Measurements from ENCODE around the gene ELF5. TPM values are rescaled to one million over a fixed set of nuclear protein-coding genes. Genes with fewer than 3 reads are reported as not detected.

ELF5 gene
- total RNA-seq, 1 donor = not detected

DNA sequence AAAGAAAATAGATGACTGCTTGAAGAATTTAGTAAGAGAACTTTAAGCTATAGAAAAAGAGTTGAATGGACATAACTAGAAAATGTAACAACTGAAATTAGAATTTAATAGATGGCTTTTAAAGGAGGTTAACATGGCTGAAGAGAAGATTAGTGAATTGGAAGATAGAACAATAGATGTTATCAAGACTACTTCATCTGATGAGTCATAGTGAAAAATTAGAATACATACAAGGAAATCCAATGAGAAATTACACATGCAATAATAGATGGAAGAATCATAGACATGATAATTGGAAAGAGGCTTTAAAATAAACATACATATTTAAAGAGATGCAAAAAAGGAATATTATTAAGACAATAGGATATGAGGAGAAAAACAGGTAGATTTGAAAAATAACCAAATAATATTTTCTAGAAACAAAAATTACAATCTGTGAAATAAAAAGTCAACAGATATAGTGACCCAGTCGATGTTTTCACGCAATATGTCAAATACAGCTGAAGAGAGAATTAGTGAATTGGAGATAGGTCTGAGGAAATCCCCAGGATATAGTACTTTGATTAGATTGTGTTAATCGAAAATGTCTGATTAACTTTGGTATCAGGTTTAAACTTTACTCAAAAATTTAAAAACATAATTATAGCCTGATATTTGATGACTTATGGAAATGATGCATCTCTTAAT is 46.6 kb downstream of the ELF5 start:
- Histone ChIP-seq H2AFZ (ENCODE audit: low read length) (no peak overlapping the region), H3K9me3 (ENCODE audit: low read depth, low read length) (peaks cover 5% of the 10 kb centered on the region), H3K36me3 (ENCODE audit: insufficient read depth, low read length) (peaks cover 83% of the 10 kb centered on the region), H3K4me3 (ENCODE audit: insufficient read depth, low read length) (no peak overlapping the region), H3K4me1 (ENCODE audit: insufficient read depth, low read length) (no peaks in the 10 kb centered on the region), H4K20me1 (ENCODE audit: insufficient read depth, low read length) (peaks cover 4% of the 10 kb centered on the region), H3K27me3 (ENCODE audit: insufficient read depth, low read length) (no peaks in the 10 kb centered on the region), H3K79me2 (ENCODE audit: insufficient read depth, low read length) (no peaks in the 10 kb centered on the region), H3K27ac (ENCODE audit: low read depth, low read length) (no peak overlapping the region), H3K4me2 (ENCODE audit: insufficient read depth, low read length) (no peak overlapping the region)
- no peak for DNase-seq (ENCODE audit: insufficient read length, low spot score, missing footprints)
- TF ChIP-seq, protein P1, sequence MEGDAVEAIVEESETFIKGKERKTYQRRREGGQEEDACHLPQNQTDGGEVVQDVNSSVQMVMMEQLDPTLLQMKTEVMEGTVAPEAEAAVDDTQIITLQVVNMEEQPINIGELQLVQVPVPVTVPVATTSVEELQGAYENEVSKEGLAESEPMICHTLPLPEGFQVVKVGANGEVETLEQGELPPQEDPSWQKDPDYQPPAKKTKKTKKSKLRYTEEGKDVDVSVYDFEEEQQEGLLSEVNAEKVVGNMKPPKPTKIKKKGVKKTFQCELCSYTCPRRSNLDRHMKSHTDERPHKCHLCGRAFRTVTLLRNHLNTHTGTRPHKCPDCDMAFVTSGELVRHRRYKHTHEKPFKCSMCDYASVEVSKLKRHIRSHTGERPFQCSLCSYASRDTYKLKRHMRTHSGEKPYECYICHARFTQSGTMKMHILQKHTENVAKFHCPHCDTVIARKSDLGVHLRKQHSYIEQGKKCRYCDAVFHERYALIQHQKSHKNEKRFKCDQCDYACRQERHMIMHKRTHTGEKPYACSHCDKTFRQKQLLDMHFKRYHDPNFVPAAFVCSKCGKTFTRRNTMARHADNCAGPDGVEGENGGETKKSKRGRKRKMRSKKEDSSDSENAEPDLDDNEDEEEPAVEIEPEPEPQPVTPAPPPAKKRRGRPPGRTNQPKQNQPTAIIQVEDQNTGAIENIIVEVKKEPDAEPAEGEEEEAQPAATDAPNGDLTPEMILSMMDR (IDR thresholded peaks at IDR 0.05; ENCODE audit: extremely low read depth, low read depth, low read length) = no peak

DNA sequence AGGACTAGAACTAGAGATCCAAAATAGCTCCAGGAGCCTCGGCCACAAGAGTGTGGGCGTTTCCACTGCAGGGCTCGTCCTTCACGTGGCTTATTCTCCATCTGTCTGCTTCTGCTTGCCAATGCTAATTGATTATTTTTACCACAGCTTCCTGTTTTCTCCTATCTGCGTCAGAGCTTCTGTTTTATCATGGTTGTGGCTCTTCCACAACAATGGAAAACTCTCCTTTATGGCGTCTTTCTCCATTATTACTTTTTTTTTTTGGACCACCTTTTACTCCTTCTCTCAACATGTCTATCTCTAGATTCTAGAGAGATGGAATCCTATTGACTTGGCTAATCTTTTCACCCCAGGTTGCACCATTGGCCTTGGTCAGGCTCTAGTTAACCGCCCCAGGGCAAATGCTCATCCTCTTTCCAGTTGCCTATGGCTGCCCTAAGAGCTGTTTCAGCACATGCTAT is 49.0 kb downstream of the ELF5 start:
- no peak overlapping the region for H2AFZ ChIP-seq (ENCODE audit: low read length)
- H3K27me3 ChIP-seq (ENCODE audit: insufficient read depth, low read length) = no peaks in the 10 kb centered on the region
- H3K4me2 ChIP-seq (ENCODE audit: insufficient read depth, low read length) = no peak overlapping the region
- peaks cover 75% of the 10 kb centered on the region for H3K36me3 ChIP-seq (ENCODE audit: insufficient read depth, low read length)
- H3K4me1 ChIP-seq (ENCODE audit: insufficient read depth, low read length) = no peaks in the 10 kb centered on the region
- no peak for DNase-seq (ENCODE audit: insufficient read length, low spot score, missing footprints)
- H3K79me2 ChIP-seq (ENCODE audit: insufficient read depth, low read length) = no peaks in the 10 kb centered on the region
- no peak overlapping the region for H3K27ac ChIP-seq (ENCODE audit: low read depth, low read length)
- peaks cover 5% of the 10 kb centered on the region for H3K9me3 ChIP-seq (ENCODE audit: low read depth, low read length)
- H3K4me3 ChIP-seq (ENCODE audit: insufficient read depth, low read length) = no peak overlapping the region
- peaks cover 7% of the 10 kb centered on the region for H4K20me1 ChIP-seq (ENCODE audit: insufficient read depth, low read length)
- TF ChIP-seq, protein P1 (IDR thresholded peaks at IDR 0.05; ENCODE audit: extremely low read depth, low read depth, low read length) = no peak

DNA sequence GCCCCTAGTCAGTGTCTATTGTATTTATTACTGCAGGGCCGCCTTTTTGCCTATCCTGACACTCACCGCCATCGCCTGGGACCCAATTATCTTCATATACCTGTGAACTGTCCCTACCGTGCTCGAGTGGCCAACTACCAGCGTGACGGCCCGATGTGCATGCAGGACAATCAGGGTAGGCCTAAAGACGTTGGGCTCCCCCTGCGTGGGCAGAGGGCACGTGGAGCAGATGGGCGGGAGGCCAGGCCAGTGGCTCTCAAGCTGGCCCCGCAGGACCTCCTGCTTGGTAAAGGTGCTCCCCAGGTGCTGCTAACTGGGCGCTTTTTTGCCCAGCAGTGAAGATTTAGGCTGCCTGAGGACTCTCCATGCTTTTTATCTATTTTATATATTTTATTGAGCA is 52.4 kb downstream of the ELF5 start:
- no peak overlapping the region for H3K4me2 ChIP-seq (ENCODE audit: insufficient read depth, low read length)
- TF ChIP-seq, protein P1 (IDR thresholded peaks at IDR 0.05; ENCODE audit: extremely low read depth, low read depth, low read length) = no peak
- H3K9me3 ChIP-seq (ENCODE audit: low read depth, low read length) = peaks cover 3% of the 10 kb centered on the region
- peaks cover 4% of the 10 kb centered on the region for H4K20me1 ChIP-seq (ENCODE audit: insufficient read depth, low read length)
- H3K4me1 ChIP-seq (ENCODE audit: insufficient read depth, low read length) = no peaks in the 10 kb centered on the region
- no peak for DNase-seq (ENCODE audit: insufficient read length, low spot score, missing footprints)
- H3K27ac ChIP-seq (ENCODE audit: low read depth, low read length) = no peak overlapping the region
- no peaks in the 10 kb centered on the region for H3K79me2 ChIP-seq (ENCODE audit: insufficient read depth, low read length)
- no peak overlapping the region for H2AFZ ChIP-seq (ENCODE audit: low read length)
- no peak overlapping the region for H3K4me3 ChIP-seq (ENCODE audit: insufficient read depth, low read length)
- H3K27me3 ChIP-seq (ENCODE audit: insufficient read depth, low read length) = no peaks in the 10 kb centered on the region
- peaks cover 79% of the 10 kb centered on the region for H3K36me3 ChIP-seq (ENCODE audit: insufficient read depth, low read length)

DNA sequence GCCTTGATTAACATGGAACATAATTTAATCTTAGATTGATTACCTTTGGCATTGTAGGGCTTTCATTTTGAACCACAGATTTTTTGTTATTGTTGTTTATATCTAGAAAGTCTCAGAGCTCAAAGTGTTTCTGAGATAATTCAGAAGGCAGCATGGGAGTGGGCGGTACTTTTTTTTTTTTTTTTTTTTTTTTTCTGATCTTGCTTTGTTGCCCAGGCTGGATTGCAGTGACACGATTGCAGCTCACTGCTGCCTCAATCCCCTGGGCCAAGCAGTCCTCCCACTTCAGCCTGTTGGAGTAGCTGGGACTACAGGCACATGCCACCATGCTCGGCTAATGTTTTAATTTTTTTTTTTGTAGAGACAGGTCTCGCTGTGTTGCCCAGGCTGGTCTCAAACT is 53.3 kb downstream of the ELF5 start:
- Histone ChIP-seq H3K9me3 (ENCODE audit: low read depth, low read length) (no peaks in the 10 kb centered on the region), H3K27ac (ENCODE audit: low read depth, low read length) (no peak overlapping the region), H4K20me1 (ENCODE audit: insufficient read depth, low read length) (peaks cover 4% of the 10 kb centered on the region), H2AFZ (ENCODE audit: low read length) (no peak overlapping the region), H3K4me3 (ENCODE audit: insufficient read depth, low read length) (no peak overlapping the region), H3K4me1 (ENCODE audit: insufficient read depth, low read length) (no peaks in the 10 kb centered on the region), H3K79me2 (ENCODE audit: insufficient read depth, low read length) (no peaks in the 10 kb centered on the region), H3K4me2 (ENCODE audit: insufficient read depth, low read length) (no peak overlapping the region), H3K27me3 (ENCODE audit: insufficient read depth, low read length) (no peaks in the 10 kb centered on the region), H3K36me3 (ENCODE audit: insufficient read depth, low read length) (peaks cover 76% of the 10 kb centered on the region)
- DNase-seq (ENCODE audit: insufficient read length, low spot score, missing footprints) = no peak
- TF ChIP-seq, protein P1 (IDR thresholded peaks at IDR 0.05; ENCODE audit: extremely low read depth, low read depth, low read length) = no peak
